OCI-LY1 (cell line): ENCODE measurements around the gene HCRTR1.

ENCODE experiments used
- H2AFZ ChIP-seq: fragments of 200-600 bp; sonication (generic), shearing (Covaris generic); 2 replicates; pipeline ENCODE4 v1.6.0; 2014; ENCODE audit warnings: antibody characterized with exemption, mild to moderate bottlenecking, low read length
- H3F3A ChIP-seq: fragments of 200-600 bp; sonication (generic), shearing (Covaris generic); 2 replicates; pipeline ENCODE4 v1.6.0; 2014; ENCODE audit warnings: mild to moderate bottlenecking, antibody characterized with exemption, low read length, moderate library complexity; ENCODE audit not compliant: insufficient read depth
- H3K27ac ChIP-seq: fragments of 200-600 bp; sonication (generic); 2 replicates; pipeline ENCODE4 v1.5.1; 2014; ENCODE audit warnings: low read length, mixed run types, mild to moderate bottlenecking, low read depth; ENCODE audit not compliant: poor library complexity, severe bottlenecking
- H3K27me3 ChIP-seq: fragments of 200-600 bp; sonication (generic); 2 replicates; pipeline ENCODE4 v1.6.0; 2014; ENCODE audit warnings: antibody characterized with exemption, mild to moderate bottlenecking, low read length, moderate library complexity; ENCODE audit not compliant: insufficient read depth
- H3K36me3 ChIP-seq: fragments of 200-600 bp; sonication (generic); 2 replicates; pipeline ENCODE4 v1.6.1; 2014; ENCODE audit warnings: mild to moderate bottlenecking, antibody characterized with exemption, low read length, moderate library complexity, mixed read lengths; ENCODE audit not compliant: insufficient read depth
- H3K4me1 ChIP-seq: fragments of 200-600 bp; sonication (generic); 2 replicates; pipeline ENCODE4 v1.5.1; 2014; ENCODE audit warnings: mild to moderate bottlenecking, low read length, moderate library complexity; ENCODE audit not compliant: insufficient read depth, severe bottlenecking
- H3K4me2 ChIP-seq: fragments of 200-600 bp; sonication (generic), shearing (Covaris generic); 2 replicates; pipeline ENCODE4 v1.6.1; 2014; ENCODE audit warnings: low read length
- H3K4me3 ChIP-seq: fragments of 200-600 bp; sonication (generic); 2 replicates; pipeline ENCODE4 v1.5.1; 2014; ENCODE audit warnings: low read length, low read depth, mild to moderate bottlenecking, mixed read lengths; ENCODE audit not compliant: poor library complexity, severe bottlenecking
- H3K79me2 ChIP-seq: fragments of 200-600 bp; shearing (Covaris generic); 2 replicates; pipeline ENCODE4 v1.6.1; 2016; ENCODE audit warnings: mixed run types, low read length, mixed read lengths; ENCODE audit not compliant: insufficient read depth
- H3K9ac ChIP-seq: fragments of 200-600 bp; sonication (generic), shearing (Covaris generic); 2 replicates; pipeline ENCODE4 v1.6.1; 2014; ENCODE audit warnings: mild to moderate bottlenecking, low read length, mixed read lengths
- H3K9me2 ChIP-seq: fragments of 200-600 bp; sonication (generic), shearing (Covaris generic); 2 replicates; pipeline ENCODE4 v1.6.1; 2014; ENCODE audit warnings: low read depth, mild to moderate bottlenecking, low read length, mixed read lengths
- H3K9me3 ChIP-seq: fragments of 200-600 bp; shearing (Covaris generic); 2 replicates; pipeline ENCODE4 v1.6.1; 2014; ENCODE audit warnings: low read length, mixed read lengths
- H4K20me1 ChIP-seq: fragments of 200-600 bp; sonication (generic), shearing (Covaris generic); 2 replicates; pipeline ENCODE4 v1.6.0; 2016; ENCODE audit warnings: mild to moderate bottlenecking, low read length; ENCODE audit not compliant: insufficient read depth
- CTCF ChIP-seq: fragments of 200-600 bp; sonication (generic), shearing (Covaris generic); IDR thresholded peaks from 2 replicates; pipeline ENCODE4 v1.5.1; 2017; ENCODE audit warnings: mild to moderate bottlenecking, antibody characterized with exemption, low read length, moderate library complexity, mixed read lengths
- EZH2 ChIP-seq: fragments of 200-600 bp; sonication (generic), shearing (Covaris generic); IDR thresholded peaks from 2 replicates; pipeline ENCODE4 v1.8.0; 2017; ENCODE audit warnings: borderline replicate concordance, mixed run types, mild to moderate bottlenecking, antibody characterized with exemption, low read length, moderate library complexity, mixed read lengths

Gene HCRTR1

GRCh38 chr1:31657972-31658510 is 40.6 kb downstream of the HCRTR1 start:
- Histone ChIP-seq H3K4me3 (no peak overlapping the region), H3K4me1 (no peaks in the 10 kb centered on the region), H3F3A (no peaks in the 10 kb centered on the region), H3K27me3 (peaks cover 5% of the 10 kb centered on the region; the same call in 1 of the 2 replicates), H3K79me2 (no peaks in the 10 kb centered on the region), H3K36me3 (no peaks in the 10 kb centered on the region), H2AFZ (no peak overlapping the region), H3K9me3 (no peaks in the 10 kb centered on the region), H3K9ac (no peak overlapping the region), H3K27ac (no peak overlapping the region), H3K9me2 (no peaks in the 10 kb centered on the region), H4K20me1 (no peaks in the 10 kb centered on the region), H3K4me2 (no peak overlapping the region)
- no peak for TF ChIP-seq EZH2
- TF ChIP-seq CTCF = no peak

- no peaks in the 10 kb centered on the region for H3F3A ChIP-seq
- H3K27me3 ChIP-seq = peaks cover 5% of the 10 kb centered on the region; the same call in 1 of the 2 replicates
- H3K9me3 ChIP-seq = no peaks in the 10 kb centered on the region
- no peaks in the 10 kb centered on the region for H3K4me1 ChIP-seq
- H3K36me3 ChIP-seq = no peaks in the 10 kb centered on the region
- no peaks in the 10 kb centered on the region for H4K20me1 ChIP-seq
- H3K4me2 ChIP-seq = no peak overlapping the region
- no peak overlapping the region for H2AFZ ChIP-seq
- H3K4me3 ChIP-seq = no peak overlapping the region
- H3K79me2 ChIP-seq = no peaks in the 10 kb centered on the region
- H3K9me2 ChIP-seq = no peaks in the 10 kb centered on the region
- TF ChIP-seq CTCF (no peak), EZH2 (no peak)
- H3K9ac ChIP-seq = no peak overlapping the region
- no peak overlapping the region for H3K27ac ChIP-seq
Measured at GRCh38 chr1:31658721-31659120, 41.2 kb downstream of the HCRTR1 start.

- Histone ChIP-seq H3F3A (no peaks in the 10 kb centered on the region), H4K20me1 (no peaks in the 10 kb centered on the region), H3K36me3 (no peaks in the 10 kb centered on the region), H3K27me3 (peaks cover 5% of the 10 kb centered on the region; the same call in 1 of the 2 replicates), H2AFZ (no peak overlapping the region), H3K27ac (no peak overlapping the region), H3K79me2 (no peaks in the 10 kb centered on the region), H3K9me2 (no peaks in the 10 kb centered on the region), H3K9ac (no peak overlapping the region), H3K4me1 (no peaks in the 10 kb centered on the region), H3K4me2 (no peak overlapping the region), H3K4me3 (no peak overlapping the region), H3K9me3 (no peaks in the 10 kb centered on the region)
- TF ChIP-seq EZH2 = no peak
- TF ChIP-seq CTCF = no peak
Measured at GRCh38 chr1:31659889-31660288, 42.4 kb downstream of the HCRTR1 start.
